Measurements from ENCODE around the gene ZBTB1.

- TF ChIP-seq EZH2 (IDR thresholded peaks at IDR 0.05; ENCODE audit: insufficient read depth, poor library complexity, severe bottlenecking), result no peak
- no peak for TF ChIP-seq EZH2phosphoT487 (IDR thresholded peaks at IDR 0.05; ENCODE audit: insufficient read depth, low read depth)
Observed at GRCh38 chr14:64502456-64502855, 2.1 kb upstream of the ZBTB1 start.
